Measurements from ENCODE around the gene ADAMTSL1.

The ADAMTSL1 gene

GRCh38 chr9:18703151-18703900 lies 229.4 kb downstream of the ADAMTSL1 start:
- Mint-ChIP-seq H3K27ac (no peak overlapping the region), H3K36me3 (ENCODE audit: low read depth) (no peaks in the 10 kb centered on the region), H3K9me3 (no peaks in the 10 kb centered on the region), H3K4me3 (no peak overlapping the region), H3K4me1 (ENCODE audit: low read depth) (no peaks in the 10 kb centered on the region), H3K27me3 (ENCODE audit: low read depth) (no peaks in the 10 kb centered on the region)

GRCh38 chr9:18703901-18704379 lies 230.0 kb downstream of the ADAMTSL1 start:
- no peak overlapping the region for H3K4me3 Mint-ChIP-seq
- H3K9me3 Mint-ChIP-seq = no peaks in the 10 kb centered on the region
- H3K27me3 Mint-ChIP-seq (ENCODE audit: low read depth) = no peaks in the 10 kb centered on the region
- H3K36me3 Mint-ChIP-seq (ENCODE audit: low read depth) = no peaks in the 10 kb centered on the region
- H3K4me1 Mint-ChIP-seq (ENCODE audit: low read depth) = no peaks in the 10 kb centered on the region
- H3K27ac Mint-ChIP-seq = no peak overlapping the region

- Mint-ChIP-seq H3K4me3 (no peak overlapping the region), H3K9me3 (no peaks in the 10 kb centered on the region), H3K4me1 (ENCODE audit: low read depth) (no peaks in the 10 kb centered on the region), H3K36me3 (ENCODE audit: low read depth) (no peaks in the 10 kb centered on the region), H3K27ac (no peak overlapping the region), H3K27me3 (ENCODE audit: low read depth) (no peaks in the 10 kb centered on the region)
Observed at GRCh38 chr9:18705796-18706392, 231.9 kb downstream of the ADAMTSL1 start.

- H3K27me3 Mint-ChIP-seq (ENCODE audit: low read depth) = no peaks in the 10 kb centered on the region
- H3K4me1 Mint-ChIP-seq (ENCODE audit: low read depth) = no peaks in the 10 kb centered on the region
- no peaks in the 10 kb centered on the region for H3K36me3 Mint-ChIP-seq (ENCODE audit: low read depth)
- no peak overlapping the region for H3K4me3 Mint-ChIP-seq
- H3K9me3 Mint-ChIP-seq = no peaks in the 10 kb centered on the region
- H3K27ac Mint-ChIP-seq = no peak overlapping the region
Observed at GRCh38 chr9:18706648-18707047, 232.7 kb downstream of the ADAMTSL1 start.

GRCh38 chr9:18707061-18707461 lies 233.1 kb downstream of the ADAMTSL1 start:
- no peak overlapping the region for H3K27ac Mint-ChIP-seq
- H3K4me1 Mint-ChIP-seq (ENCODE audit: low read depth) = no peaks in the 10 kb centered on the region
- no peaks in the 10 kb centered on the region for H3K9me3 Mint-ChIP-seq
- H3K27me3 Mint-ChIP-seq (ENCODE audit: low read depth) = no peaks in the 10 kb centered on the region
- no peaks in the 10 kb centered on the region for H3K36me3 Mint-ChIP-seq (ENCODE audit: low read depth)
- H3K4me3 Mint-ChIP-seq = no peak overlapping the region

GRCh38 chr9:18707489-18708205 lies 233.7 kb downstream of the ADAMTSL1 start:
- Mint-ChIP-seq H3K4me3 (no peak overlapping the region), H3K36me3 (ENCODE audit: low read depth) (no peaks in the 10 kb centered on the region), H3K27ac (no peak overlapping the region), H3K27me3 (ENCODE audit: low read depth) (no peaks in the 10 kb centered on the region), H3K4me1 (ENCODE audit: low read depth) (no peaks in the 10 kb centered on the region), H3K9me3 (no peaks in the 10 kb centered on the region)

- no peaks in the 10 kb centered on the region for H3K36me3 Mint-ChIP-seq (ENCODE audit: low read depth)
- H3K9me3 Mint-ChIP-seq = no peaks in the 10 kb centered on the region
- H3K27me3 Mint-ChIP-seq (ENCODE audit: low read depth) = no peaks in the 10 kb centered on the region
- H3K27ac Mint-ChIP-seq = no peak overlapping the region
- H3K4me1 Mint-ChIP-seq (ENCODE audit: low read depth) = no peaks in the 10 kb centered on the region
- no peak overlapping the region for H3K4me3 Mint-ChIP-seq
Observed at GRCh38 chr9:18708429-18708828, 234.5 kb downstream of the ADAMTSL1 start.

GRCh38 chr9:18710065-18710464 lies 236.1 kb downstream of the ADAMTSL1 start:
- Mint-ChIP-seq H3K4me3 (no peak overlapping the region), H3K27me3 (ENCODE audit: low read depth) (no peaks in the 10 kb centered on the region), H3K9me3 (no peaks in the 10 kb centered on the region), H3K36me3 (ENCODE audit: low read depth) (no peaks in the 10 kb centered on the region), H3K4me1 (ENCODE audit: low read depth) (no peaks in the 10 kb centered on the region), H3K27ac (no peak overlapping the region)

GRCh38 chr9:18717759-18718158 lies 243.8 kb downstream of the ADAMTSL1 start:
- H3K27me3 Mint-ChIP-seq (ENCODE audit: low read depth) = no peaks in the 10 kb centered on the region
- H3K9me3 Mint-ChIP-seq = no peaks in the 10 kb centered on the region
- H3K27ac Mint-ChIP-seq = no peak overlapping the region
- no peaks in the 10 kb centered on the region for H3K4me1 Mint-ChIP-seq (ENCODE audit: low read depth)
- H3K4me3 Mint-ChIP-seq = no peak overlapping the region
- H3K36me3 Mint-ChIP-seq (ENCODE audit: low read depth) = no peaks in the 10 kb centered on the region

GRCh38 chr9:18718393-18718792 lies 244.4 kb downstream of the ADAMTSL1 start:
- Mint-ChIP-seq H3K9me3 (no peaks in the 10 kb centered on the region), H3K36me3 (ENCODE audit: low read depth) (no peaks in the 10 kb centered on the region), H3K27me3 (ENCODE audit: low read depth) (no peaks in the 10 kb centered on the region), H3K4me3 (no peak overlapping the region), H3K27ac (no peak overlapping the region), H3K4me1 (ENCODE audit: low read depth) (no peaks in the 10 kb centered on the region)

- no peaks in the 10 kb centered on the region for H3K27me3 Mint-ChIP-seq (ENCODE audit: low read depth)
- H3K4me3 Mint-ChIP-seq = no peak overlapping the region
- H3K4me1 Mint-ChIP-seq (ENCODE audit: low read depth) = no peaks in the 10 kb centered on the region
- no peak overlapping the region for H3K27ac Mint-ChIP-seq
- no peaks in the 10 kb centered on the region for H3K9me3 Mint-ChIP-seq
- H3K36me3 Mint-ChIP-seq (ENCODE audit: low read depth) = no peaks in the 10 kb centered on the region
Observed at GRCh38 chr9:18718932-18719331, 245.0 kb downstream of the ADAMTSL1 start.

- H3K36me3 Mint-ChIP-seq (ENCODE audit: low read depth) = no peaks in the 10 kb centered on the region
- no peak overlapping the region for H3K4me3 Mint-ChIP-seq
- no peaks in the 10 kb centered on the region for H3K9me3 Mint-ChIP-seq
- no peaks in the 10 kb centered on the region for H3K27me3 Mint-ChIP-seq (ENCODE audit: low read depth)
- H3K4me1 Mint-ChIP-seq (ENCODE audit: low read depth) = no peaks in the 10 kb centered on the region
- H3K27ac Mint-ChIP-seq = no peak overlapping the region
Observed at GRCh38 chr9:18720691-18721090, 246.7 kb downstream of the ADAMTSL1 start.

GRCh38 chr9:18721267-18721994 lies 247.5 kb downstream of the ADAMTSL1 start:
- Mint-ChIP-seq H3K27ac (no peak overlapping the region), H3K9me3 (no peaks in the 10 kb centered on the region), H3K36me3 (ENCODE audit: low read depth) (no peaks in the 10 kb centered on the region), H3K27me3 (ENCODE audit: low read depth) (no peaks in the 10 kb centered on the region), H3K4me3 (no peak overlapping the region), H3K4me1 (ENCODE audit: low read depth) (no peaks in the 10 kb centered on the region)

GRCh38 chr9:18721995-18722310 lies 248.0 kb downstream of the ADAMTSL1 start:
- Mint-ChIP-seq H3K36me3 (ENCODE audit: low read depth) (no peaks in the 10 kb centered on the region), H3K27ac (no peak overlapping the region), H3K4me3 (no peak overlapping the region)

More at GRCh38 chr9:18721995-18722310, 248.0 kb downstream of the ADAMTSL1 start:
- Mint-ChIP-seq H3K9me3 (no peaks in the 10 kb centered on the region), H3K4me1 (ENCODE audit: low read depth) (no peaks in the 10 kb centered on the region), H3K27me3 (ENCODE audit: low read depth) (no peaks in the 10 kb centered on the region)
